Measurements from ENCODE around the gene UBE2M.
"Not testable (repeated sequence)": the region's sequence is repeated elsewhere in the genome, so short reads cannot be mapped to it uniquely, and the experiment has no call there.

Gene UBE2M

GRCh38 chr19:58558066-58558622 is at the start of gene UBE2M:
Gene UBE2M, minus strand, starts transcription at chr19:58558611. Its CDS starts 230 bp downstream, at chr19:58558381.
- DNase-seq, result peak; percentile 28

GRCh38 chr19:58607213-58607612 is 48.8 kb upstream of the UBE2M start:
- DNase-seq, result not testable (repeated sequence)

- not testable (repeated sequence) for DNase-seq
Observed at GRCh38 chr19:58606251-58606896, 48.0 kb upstream of the UBE2M start.

GRCh38 chr19:58586133-58586765 is 27.8 kb upstream of the UBE2M start:
- DNase-seq, result no peak

- no peak for DNase-seq
Observed at GRCh38 chr19:58585442-58586132, 27.2 kb upstream of the UBE2M start.

- DNase-seq, result no peak
Observed at GRCh38 chr19:58584498-58585441, 26.4 kb upstream of the UBE2M start.

GRCh38 chr19:58582985-58583384 is 24.6 kb upstream of the UBE2M start:
- DNase-seq, result no peak

GRCh38 chr19:58581227-58582141 is 23.1 kb upstream of the UBE2M start:
- DNase-seq, result peak; percentile 84

- no peak for DNase-seq
Observed at GRCh38 chr19:58579473-58580142, 21.2 kb upstream of the UBE2M start.

GRCh38 chr19:58578012-58578925 is 19.9 kb upstream of the UBE2M start:
- DNase-seq, result no peak

GRCh38 chr19:58577581-58577980 is 19.2 kb upstream of the UBE2M start:
- not testable (repeated sequence) for DNase-seq

GRCh38 chr19:58575183-58576041 is 17.0 kb upstream of the UBE2M start:
- DNase-seq, result peak; percentile 91

- DNase-seq, result no peak
Observed at GRCh38 chr19:58573658-58574164, 15.3 kb upstream of the UBE2M start.

- peak; percentile 100 for DNase-seq
Observed at GRCh38 chr19:58572818-58573657, 14.6 kb upstream of the UBE2M start, which contains the start of gene MZF1. Gene MZF1, minus strand, starts transcription at chr19:58573335. Its CDS starts 1,946 bp downstream, at chr19:58571389.

- DNase-seq, result no peak
Observed at GRCh38 chr19:58572026-58572817, 13.8 kb upstream of the UBE2M start.

GRCh38 chr19:58571575-58571947 is 13.2 kb upstream of the UBE2M start:
- no peak for DNase-seq
